Cerebellar nuclear complex (tissue), 1 donor: ENCODE measurements around the gene CLIP2.
A peak's percentile ranks its signal among the peaks of the same experiment; 100 is the strongest.
"Not testable (repeated sequence)": the region's sequence is repeated elsewhere in the genome, so short reads cannot be mapped to it uniquely, and the experiment has no call there.

Experiments used
- DNase-seq, 2 experiments: peaks; one replicate each; lab custom pipeline; 2025; lab: John Stamatoyannopoulos, UW

CLIP2 gene

DNA sequence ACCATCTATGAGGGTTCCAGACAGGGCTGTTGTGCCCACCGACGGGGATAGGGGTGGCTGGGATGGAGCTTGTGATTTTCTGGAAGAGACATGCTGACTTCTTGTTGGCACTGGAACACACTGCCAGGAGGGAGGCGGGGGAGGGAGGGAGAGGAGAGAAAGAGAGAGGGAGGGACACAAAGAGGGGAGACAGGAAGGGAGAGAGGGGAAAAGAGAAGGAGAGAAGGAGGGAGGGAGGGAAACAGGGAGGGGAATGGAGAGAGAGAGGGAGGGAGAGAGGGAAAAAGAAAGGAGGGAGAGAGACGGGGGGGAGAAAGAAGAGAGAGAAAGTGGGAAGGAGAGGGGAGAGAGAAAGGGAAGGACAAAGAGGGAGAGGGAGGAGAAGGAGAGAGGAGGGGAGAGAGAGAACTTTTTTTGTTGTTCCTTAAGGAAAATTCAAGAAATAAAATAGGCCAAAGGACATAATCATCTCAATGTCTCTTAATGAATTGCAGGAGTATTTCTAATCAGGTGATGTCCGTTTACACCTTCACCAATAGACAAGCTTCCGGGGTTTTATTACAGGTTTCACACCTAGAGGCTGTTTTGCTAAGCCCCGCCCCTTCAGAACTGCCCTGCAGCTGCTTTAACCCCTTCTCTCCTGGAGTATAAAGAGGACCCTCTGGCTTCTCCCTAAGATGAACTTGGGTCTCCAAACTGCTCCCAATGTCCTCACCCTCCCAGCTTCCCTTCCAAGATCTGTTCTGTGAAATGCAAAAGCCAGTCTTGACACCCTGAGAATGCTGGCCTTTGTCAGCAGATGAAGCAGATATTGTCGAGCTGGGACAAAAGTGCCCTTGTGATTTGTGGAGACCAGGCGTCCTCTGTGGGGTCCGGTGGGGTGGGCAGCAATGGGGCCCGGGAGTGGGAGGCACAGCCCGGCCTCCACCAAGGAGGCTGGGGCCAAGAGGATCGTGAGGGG lies 82.5 kb downstream of the CLIP2 start:
- no peak for DNase-seq

DNA sequence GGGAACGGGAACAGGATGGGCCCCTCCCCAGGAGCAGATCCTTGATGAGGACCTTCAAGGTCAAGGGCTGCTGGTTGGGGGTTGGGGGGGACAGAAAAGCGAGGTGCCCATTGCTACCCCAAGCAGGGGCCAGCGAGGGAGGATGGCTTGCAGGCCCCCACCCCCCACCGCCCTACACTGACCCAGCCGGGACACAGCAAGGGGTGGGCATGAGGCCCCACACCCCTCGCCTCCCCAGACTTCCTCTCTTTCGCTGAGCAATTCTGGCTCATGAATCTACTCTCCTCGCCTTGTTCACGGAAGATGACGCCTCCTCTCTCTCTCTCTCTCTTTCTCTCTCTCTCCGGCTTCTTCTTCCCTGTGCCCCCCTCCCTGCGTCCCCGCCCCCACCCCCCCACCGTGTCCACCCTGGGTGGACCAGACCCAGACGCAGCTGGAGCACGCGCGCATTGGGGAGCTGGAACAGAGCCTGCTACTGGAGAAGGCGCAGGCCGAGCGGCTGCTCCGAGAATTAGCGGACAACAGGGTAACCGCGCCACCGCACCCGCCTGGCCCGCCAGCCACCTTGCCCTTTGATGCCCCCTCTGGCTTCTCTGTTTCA lies 83.4 kb downstream of the CLIP2 start:
- no peak for DNase-seq

DNA sequence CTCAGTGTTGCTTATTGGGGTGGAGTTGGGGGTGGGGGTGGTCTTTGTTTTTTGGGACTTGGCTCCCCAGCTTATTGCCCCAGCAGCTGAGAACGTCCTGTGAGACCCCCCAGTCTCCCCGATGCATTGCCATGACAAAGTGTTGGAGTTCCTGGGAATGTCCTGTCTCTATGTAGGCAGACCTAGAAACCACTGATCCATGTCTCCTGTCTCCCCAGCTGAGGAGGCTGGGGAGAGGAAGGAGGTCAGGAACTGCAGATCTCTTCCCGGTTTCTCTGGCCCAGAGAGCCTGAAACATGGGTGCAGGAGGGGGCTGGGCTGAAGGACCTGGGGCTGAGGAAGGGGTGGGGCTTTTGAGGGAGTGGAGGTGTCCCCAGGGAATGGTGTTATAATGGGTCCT lies 84.3 kb downstream of the CLIP2 start:
- no peak for DNase-seq

DNA sequence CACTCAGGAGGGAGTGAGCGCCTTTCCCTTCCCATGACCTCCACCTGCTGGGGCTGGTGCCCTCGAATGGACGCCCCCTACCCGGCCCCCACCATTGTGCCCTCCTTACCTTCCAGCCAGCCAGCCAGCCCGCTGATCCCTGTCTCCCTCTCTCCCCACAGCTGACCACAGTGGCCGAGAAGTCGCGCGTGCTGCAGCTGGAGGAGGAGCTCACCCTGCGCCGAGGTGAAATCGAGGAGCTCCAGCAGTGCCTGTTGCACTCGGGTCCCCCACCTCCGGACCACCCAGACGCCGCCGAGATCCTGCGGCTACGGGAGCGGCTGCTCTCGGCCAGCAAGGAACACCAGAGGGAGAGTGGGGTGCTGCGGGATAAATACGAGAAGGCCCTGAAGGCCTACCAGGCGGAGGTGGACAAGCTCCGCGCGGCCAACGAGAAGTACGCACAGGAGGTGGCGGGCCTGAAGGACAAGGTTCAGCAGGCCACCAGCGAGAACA lies 86.6 kb downstream of the CLIP2 start:
- DNase-seq = no peak

DNA sequence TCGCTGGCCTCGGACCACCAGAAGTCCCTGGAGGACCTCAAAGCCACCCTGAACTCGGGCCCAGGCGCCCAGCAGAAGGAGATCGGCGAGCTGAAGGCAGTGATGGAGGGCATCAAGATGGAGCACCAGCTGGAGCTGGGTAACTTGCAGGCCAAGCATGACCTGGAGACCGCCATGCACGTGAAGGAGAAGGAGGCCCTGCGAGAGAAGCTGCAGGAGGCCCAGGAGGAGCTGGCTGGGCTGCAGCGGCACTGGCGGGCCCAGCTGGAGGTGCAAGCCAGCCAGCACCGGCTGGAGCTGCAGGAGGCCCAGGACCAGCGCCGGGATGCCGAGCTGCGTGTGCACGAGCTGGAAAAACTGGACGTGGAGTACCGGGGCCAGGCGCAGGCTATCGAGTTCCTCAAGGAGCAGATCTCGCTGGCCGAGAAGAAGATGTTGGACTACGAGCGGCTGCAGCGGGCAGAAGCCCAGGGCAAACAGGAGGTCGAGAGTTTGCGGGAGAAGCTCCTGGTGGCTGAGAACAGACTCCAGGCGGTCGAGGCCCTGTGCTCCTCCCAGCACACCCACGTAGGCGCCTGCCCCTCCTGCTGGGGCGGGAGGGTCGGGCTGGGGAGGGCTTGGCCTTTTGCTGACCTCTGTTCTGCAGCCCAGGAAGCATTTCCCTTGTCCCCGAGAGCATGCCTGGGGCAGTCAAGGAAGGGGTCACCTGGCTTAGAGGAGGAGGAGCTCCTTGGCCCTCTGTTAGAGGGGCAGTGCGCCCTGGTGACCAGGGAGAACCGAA lies 87.2 kb downstream of the CLIP2 start:
- no peak for DNase-seq

DNA sequence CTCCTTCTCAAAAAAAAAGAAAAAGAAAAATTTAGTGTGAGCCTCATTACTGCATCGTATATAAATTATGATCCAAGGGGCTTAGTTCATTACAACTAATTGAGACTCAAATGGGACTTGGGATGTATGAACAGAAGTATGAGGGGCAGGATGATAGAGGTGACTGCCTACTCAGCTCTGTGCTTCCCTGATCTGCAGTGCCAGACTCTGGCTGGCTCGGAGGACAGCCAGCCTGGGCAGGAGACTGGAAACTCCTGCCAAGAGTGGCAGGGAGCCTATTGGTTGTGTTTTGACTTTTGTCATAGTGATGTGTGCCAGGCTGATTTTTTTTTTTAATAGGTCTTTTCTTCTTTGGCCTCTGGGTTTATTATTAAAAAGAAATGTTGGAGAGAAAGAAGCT lies 90.7 kb downstream of the CLIP2 start:
- DNase-seq = peak; percentile 67 to 75

DNA sequence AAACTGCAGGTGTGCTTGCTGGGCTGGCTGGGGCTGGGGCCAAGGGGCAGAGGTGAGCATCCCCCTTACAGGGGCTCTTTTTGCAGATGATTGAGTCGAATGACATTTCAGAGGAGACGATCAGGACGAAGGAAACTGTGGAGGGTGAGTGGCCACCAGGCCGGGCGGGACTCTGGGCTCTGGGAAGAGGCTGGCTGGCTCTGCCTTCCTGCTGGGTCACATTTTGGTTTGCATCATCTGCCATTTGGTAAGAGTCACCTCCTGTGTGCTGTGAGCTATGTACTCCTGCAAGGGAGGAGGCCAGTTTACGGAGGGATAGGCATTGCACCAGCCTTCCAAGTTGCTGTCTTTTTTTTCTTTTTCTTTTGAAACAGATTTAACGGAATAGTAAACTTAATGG lies 91.5 kb downstream of the CLIP2 start:
- peak; percentile 35 to 68 for DNase-seq

DNA sequence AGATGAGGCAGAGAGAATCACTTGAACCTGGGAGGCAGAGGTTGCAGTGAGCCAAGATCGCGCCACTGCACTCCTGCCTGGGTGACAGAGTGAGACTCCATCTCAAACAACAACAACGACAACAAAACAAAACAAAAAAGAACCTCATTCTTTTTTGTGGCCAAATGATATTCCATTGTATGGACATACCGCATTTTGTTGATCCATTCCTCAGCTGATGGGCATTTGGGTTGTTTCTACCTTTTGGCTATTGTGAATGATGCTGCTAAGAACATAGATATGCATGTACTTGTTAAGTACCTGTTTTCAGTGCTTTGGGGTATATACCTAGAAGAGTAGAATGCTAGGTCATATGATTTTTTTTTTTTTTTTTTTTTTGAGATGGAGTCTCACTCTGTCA lies 94.9 kb downstream of the CLIP2 start:
- DNase-seq = not testable (repeated sequence)

DNA sequence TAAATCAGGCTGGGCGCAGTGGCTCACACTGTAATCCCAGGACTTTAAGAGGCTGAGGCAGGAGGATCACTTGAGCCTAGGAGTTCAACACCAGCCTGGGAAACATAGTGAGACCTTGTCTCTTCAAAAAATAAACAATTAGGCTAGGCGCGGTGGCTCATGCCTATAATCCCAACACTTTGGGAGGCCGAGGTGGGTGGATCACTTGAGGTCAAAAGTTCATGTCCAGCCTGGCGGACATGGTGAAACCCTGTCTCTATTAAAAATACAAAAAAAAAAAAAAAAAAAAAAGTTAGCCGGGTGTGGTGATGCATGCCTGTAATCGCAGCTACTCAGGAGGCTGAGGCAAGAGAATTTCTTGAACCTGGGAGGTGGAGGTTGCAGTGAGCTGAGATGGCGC lies 95.6 kb downstream of the CLIP2 start:
- DNase-seq = not testable (repeated sequence)

DNA sequence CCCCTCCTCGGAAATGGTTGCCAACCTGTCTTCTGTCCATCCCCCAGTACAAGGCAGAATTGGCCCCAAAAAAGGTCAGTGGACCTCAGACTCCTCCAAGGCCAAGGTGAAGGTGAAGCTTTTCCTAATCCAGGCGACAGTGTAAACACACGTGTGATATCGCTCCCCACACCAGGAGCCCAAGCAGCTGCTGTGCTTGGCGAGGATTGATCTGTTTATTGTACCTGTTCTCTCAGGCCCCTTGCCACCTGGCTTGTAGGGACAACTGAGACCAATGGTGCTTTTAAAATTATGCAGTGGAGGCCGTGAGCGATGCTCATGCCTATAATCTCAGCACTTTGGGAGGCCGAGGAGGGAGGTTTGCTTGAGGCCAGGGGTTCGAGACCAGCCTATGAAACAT lies 98.4 kb downstream of the CLIP2 start:
- no peak for DNase-seq

DNA sequence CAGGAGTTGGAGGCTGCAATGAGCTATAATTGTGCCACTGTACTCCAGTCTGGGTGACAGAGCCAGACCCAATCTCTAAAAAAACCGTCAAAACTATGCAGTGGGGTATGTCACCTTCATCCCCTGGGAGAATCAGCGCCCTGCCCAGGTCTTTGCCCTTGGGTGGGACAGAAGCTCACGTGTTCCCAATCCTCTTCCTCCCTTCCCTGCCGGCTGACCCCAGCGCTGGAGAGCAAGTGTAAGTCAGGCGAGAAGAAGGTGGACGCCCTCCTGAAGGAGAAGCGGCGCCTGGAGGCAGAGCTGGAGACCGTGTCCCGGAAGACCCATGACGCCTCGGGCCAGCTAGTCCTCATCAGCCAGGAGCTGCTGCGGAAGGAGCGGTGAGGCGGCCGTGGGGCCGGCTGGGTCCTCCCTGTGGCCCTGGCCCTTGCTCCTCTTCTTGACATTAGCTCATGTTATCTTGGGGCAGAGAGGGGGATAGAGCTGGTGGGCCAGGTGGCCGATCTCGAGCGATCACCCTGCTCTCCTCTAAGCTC lies 99.7 kb downstream of the CLIP2 start:
- DNase-seq = no peak

DNA sequence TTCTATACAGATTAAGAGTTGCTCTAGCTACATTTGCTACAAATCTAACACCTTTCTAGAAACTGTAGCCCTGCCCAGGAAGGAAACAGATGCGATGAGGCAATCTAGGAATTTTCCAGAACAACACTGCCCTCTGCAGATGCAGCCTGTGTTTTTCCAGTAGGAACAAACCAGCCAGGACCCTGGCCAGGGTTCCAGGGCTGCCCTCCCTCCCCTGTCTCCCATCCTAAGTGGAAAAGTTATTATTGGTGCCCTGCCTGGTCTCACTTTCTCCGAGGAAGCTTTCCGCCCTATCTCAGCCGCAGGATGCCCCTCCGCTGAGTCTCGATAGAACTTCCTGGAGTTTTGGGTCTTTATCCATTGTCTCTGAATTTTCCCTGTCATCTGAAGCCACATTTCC lies 104.5 kb downstream of the CLIP2 start:
- DNase-seq = not testable (repeated sequence)

DNA sequence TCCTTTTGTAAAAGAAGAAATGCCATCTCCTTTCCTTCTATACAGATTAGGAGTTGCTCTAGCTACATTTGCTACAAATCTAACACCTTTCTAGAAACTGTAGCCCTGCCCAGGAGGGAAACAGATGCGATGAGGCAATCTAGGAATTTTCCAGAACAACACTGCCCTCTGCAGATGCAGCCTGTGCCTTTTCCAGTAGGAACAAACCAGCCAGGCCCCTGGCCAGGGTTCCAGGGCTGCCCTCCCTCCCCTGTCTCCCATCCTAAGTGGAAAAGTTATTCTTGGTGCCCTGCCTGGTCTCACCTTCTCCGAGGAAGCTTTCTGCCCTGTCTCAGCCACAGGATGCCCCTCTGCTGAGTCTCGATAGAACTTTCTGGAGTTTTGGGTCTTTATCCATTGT lies 105.4 kb downstream of the CLIP2 start:
- not testable (repeated sequence) for DNase-seq

DNA sequence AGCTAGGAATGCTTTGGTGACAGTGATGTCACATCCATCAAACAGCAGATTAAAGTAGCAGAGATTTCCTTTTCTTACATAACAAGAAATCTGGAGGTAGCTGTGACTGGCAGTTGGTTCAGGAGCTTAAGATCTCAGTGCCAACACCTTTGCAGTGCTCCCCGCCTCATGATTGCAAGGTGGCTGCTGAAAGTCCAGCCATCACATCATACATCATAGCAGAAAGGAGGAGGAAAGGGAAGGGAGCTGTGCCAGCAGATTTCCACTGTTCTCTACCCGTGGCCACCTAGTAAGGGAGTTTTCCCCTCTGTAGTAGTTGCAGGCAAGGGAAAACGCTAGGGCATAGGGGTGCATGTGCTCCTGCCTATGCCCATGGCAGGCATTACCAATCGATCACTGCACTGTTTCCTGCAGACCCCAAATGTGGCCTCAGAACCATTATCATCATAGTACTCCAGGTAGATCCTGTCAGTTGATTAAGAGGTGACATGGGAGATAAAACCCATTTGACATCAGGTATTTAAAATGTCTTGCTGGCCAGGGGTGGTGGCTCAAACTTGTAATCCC lies 106.6 kb downstream of the CLIP2 start:
- DNase-seq = no peak

DNA sequence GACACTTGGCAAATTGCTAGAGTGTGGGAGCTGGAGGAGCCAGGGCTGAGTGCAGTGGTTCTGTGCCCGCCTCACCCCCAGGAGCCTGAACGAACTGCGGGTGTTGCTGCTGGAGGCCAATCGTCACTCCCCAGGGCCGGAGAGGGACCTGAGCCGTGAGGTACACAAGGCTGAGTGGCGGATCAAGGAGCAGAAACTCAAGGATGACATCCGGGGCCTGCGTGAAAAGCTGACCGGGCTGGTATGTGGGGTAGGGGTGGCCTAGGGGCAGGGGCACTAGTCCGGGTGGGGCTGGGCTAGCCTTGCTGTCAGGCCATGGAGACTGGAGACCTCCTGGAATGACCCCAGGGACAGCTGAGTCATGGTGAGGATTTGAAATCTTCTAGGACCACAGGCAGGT lies 107.8 kb downstream of the CLIP2 start:
- DNase-seq = no peak

DNA sequence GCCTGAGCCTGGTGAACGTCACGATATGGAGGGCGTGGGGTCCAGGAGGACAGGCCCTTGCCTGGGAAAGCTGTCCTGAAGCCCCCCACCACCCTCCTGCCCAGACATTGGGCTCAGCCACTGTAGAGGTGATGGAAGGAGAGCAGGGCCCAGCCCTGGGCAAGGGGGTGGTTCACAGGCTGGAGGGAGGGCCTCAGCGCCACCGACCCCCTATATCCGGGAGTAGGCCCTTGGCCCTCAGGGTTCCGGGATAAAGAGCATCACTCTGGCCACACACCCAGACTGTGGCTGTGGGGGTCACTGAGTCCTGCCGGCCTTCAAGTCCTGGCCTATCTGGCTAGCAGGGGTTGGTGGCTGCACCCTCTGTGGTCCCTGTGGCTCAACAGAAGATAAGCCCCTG lies 109.2 kb downstream of the CLIP2 start:
- DNase-seq = no peak

DNA sequence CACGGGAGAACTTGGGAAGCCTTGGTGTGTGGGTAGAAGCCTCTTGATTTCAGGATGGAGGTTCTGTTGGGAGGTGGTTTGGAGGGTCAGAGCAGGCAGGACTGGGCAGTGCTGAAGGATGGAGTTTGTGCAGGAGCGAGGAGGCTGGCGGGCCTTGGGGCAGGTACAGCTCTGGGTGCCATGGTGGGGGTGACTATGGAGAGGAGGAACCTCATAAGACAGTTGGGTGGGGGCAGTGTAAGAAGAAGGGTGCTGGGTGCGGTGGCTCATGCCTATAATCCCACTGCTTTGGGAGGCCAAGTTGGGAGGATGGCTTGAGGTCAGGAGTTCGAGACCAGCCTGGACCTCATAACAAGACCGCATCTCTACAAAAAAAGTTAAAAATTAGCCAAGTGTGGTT lies 109.8 kb downstream of the CLIP2 start:
- DNase-seq = no peak

DNA sequence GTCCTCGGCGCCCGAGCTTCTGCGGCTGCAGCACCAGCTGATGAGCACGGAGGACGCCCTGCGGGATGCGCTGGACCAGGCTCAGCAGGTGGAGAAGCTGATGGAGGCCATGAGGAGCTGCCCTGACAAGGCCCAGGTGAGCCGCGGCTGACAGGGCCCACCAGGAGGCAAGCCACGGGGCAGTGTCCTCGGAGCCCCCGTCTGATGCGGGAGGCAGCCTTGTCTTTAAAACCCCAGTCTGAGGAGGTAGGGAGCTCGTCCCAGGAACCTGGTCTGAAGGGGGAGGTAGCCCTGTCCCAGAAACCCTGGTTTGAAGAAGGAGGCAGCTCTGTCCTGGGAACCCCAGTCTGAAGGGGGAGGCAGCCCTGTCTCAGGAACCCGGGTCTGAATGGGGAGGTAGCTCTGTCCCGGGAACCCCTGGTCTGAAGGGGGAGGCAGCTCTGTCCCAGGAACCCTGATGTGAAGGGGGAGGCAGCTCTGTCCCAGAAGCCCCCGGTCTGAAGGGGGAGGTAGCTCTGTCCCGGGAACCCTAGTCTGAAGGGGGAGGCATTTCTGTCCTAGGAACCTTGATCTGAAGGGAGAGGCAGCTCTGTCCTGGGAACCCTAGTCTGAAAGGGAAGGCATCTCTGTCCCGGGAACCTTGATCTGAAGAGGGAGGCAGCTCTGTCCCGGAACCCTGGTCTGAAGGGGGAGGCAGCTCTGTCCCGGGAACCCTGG lies 111.4 kb downstream of the CLIP2 start:
- DNase-seq = no peak

DNA sequence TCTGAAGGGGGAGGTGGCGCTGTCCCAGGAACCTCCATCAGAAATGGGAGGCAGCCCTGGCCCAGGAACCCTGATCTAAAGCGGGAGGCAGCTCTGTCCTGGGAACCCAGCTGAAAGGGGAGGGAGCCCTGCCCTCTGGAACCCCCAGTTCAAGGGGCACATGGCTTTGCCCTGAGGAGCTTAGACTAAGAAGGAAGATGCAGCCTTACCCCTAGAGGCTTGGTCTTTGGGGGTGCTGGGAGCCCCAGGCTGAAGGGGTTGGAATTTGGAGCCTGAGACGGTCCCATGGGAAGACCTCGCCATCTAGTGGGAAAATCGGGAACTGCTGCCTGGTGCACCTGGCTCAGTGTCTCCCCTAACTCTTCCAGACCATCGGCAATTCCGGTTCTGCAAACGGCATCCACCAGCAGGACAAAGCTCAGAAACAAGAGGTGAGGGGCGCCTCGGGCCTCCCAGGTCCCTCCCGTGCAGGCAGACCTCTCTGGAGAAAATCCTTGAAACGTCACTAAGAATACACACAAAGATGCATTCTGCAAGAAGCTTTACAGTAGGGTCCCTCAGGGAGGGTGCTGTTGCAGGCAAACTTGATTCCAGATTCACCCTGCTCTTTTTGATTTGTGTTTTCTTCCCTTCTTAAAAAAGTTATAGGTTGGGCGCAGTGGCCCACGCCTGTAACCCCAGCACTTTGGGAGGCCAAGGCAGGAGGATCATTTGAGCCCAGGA lies 112.1 kb downstream of the CLIP2 start:
- peak in 1 of 2 experiments; percentile 51 for DNase-seq

DNA sequence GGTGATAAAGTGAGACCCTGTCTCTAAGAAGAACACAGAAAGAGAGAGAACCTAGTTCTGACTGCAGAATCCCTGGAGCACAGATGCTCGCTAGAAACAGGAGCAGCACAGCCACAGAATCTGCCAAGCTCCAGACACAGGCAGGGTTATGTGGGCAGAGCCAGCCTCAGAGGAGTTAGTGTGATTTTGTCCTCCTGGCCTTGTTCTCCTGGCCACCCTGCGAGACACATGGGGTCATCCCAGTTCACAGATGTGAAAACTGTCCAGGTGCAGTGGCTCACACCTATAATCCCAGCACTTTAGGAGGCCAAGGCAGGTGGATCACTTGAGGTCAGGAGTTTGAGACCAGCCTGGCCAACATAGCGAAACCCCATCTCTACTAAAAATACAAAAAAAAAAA lies 113.5 kb downstream of the CLIP2 start:
- not testable (repeated sequence) for DNase-seq
